Measurements from ENCODE around the gene FRMD4A.

- TF ChIP-seq EZH2phosphoT487 (IDR thresholded peaks at IDR 0.05; ENCODE audit: borderline replicate concordance, low read length), result no peak
- TF ChIP-seq CTCF (IDR thresholded peaks at IDR 0.05; ENCODE audit: low read depth, low read length, poor library complexity, severe bottlenecking), result no peak
Observed at GRCh38 chr10:14116021-14116420, 214.7 kb downstream of the FRMD4A start.
